DOHH2 (cell line): ENCODE data around the gene FIGN.

ENCODE experiments used
- H3F3A ChIP-seq: fragments of 200-600 bp; sonication (generic), shearing (Covaris generic); 2 replicates; pipeline ENCODE4 v1.6.0; 2016; ENCODE audit warnings: antibody characterized with exemption, mild to moderate bottlenecking; ENCODE audit not compliant: control insufficient read depth, insufficient read depth
- H3K27ac ChIP-seq: fragments of 200-600 bp; sonication (generic); 2 replicates; pipeline ENCODE4 v1.5.1; 2014; ENCODE audit warnings: low read depth, mild to moderate bottlenecking, low read length, moderate library complexity
- H3K27me3 ChIP-seq: fragments of 200-600 bp; sonication (generic); 2 replicates; pipeline ENCODE4 v1.6.1; 2014; ENCODE audit warnings: mild to moderate bottlenecking, low read length, mixed read lengths; ENCODE audit not compliant: control insufficient read depth
- H3K36me3 ChIP-seq: fragments of 200-600 bp; sonication (generic); 2 replicates; pipeline ENCODE4 v1.6.1; 2014; ENCODE audit warnings: mild to moderate bottlenecking, low read length, moderate library complexity, mixed read lengths; ENCODE audit not compliant: control insufficient read depth
- H3K4me1 ChIP-seq: fragments of 200-600 bp; sonication (generic); 2 replicates; pipeline ENCODE4 v1.6.1; 2014; ENCODE audit warnings: mild to moderate bottlenecking, low read length, mixed read lengths; ENCODE audit not compliant: control insufficient read depth
- H3K4me2 ChIP-seq: fragments of 200-600 bp; sonication (generic); 2 replicates; pipeline ENCODE4 v1.6.0; 2014; ENCODE audit warnings: mild to moderate bottlenecking, low read length, moderate library complexity
- H3K4me3 ChIP-seq: fragments of 200-600 bp; sonication (generic); 2 replicates; pipeline ENCODE4 v1.5.1; 2014; ENCODE audit warnings: mild to moderate bottlenecking, low read length, mixed read lengths
- H3K79me2 ChIP-seq: fragments of 200-600 bp; sonication (generic); 2 replicates; pipeline ENCODE4 v1.6.1; 2014; ENCODE audit warnings: mild to moderate bottlenecking, low read length, mixed read lengths; ENCODE audit not compliant: control insufficient read depth
- H3K9me2 ChIP-seq: fragments of 200-600 bp; sonication (generic); replicated peaks from 2 replicates; pipeline ENCODE4 v1.6.1; 2014; ENCODE audit warnings: mild to moderate bottlenecking, low read length, mixed read lengths; ENCODE audit not compliant: control insufficient read depth
- H3K9me3 ChIP-seq: fragments of 200-600 bp; sonication (generic); 2 replicates; pipeline ENCODE4 v1.6.1; 2014; ENCODE audit warnings: antibody characterized with exemption, low read length, mixed read lengths; ENCODE audit not compliant: control insufficient read depth, insufficient read depth
- H4K20me1 ChIP-seq: fragments of 200-600 bp; sonication (generic); 2 replicates; pipeline ENCODE4 v1.6.0; 2014; ENCODE audit warnings: low read depth, mild to moderate bottlenecking, antibody characterized with exemption, low read length, moderate library complexity; ENCODE audit not compliant: control insufficient read depth, insufficient read depth
- EZH2phosphoT487 ChIP-seq: fragments of 200-600 bp; sonication (generic); IDR thresholded peaks from 2 replicates; pipeline ENCODE4 v1.6.1; 2017; ENCODE audit warnings: borderline replicate concordance, mild to moderate bottlenecking, antibody characterized with exemption, low read length, moderate library complexity, mixed read lengths
- TF ChIP-seq, protein P1 (sequence below): fragments of 200-600 bp; sonication (generic); IDR thresholded peaks from one replicate; pipeline ENCODE4 v1.5.1; 2014; ENCODE audit warnings: antibody characterized with exemption, mild to moderate bottlenecking, low read depth, low read length; ENCODE audit not compliant: poor library complexity, severe bottlenecking

Gene FIGN

DNA sequence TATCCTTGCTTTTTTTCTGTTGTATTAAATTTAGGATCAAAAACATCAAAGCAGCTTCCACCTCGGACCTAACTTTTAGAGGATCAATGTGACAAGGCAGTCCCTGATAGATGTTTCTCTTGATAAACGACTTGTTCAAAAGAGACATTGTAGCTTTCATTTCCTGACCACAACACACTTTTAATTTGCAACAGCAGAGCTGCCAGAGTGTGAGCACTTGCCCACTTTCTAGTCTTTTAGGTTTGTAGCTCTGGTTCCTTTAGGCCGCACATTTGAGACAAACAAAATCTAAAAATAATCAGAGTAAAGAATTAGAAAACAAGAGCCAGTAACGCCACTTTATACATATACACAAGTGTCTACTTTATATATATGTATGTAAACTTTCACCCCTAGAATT is 3.1 kb downstream of the FIGN start:
- no peaks in the 10 kb centered on the region for H4K20me1 ChIP-seq
- H3K27me3 ChIP-seq = no peaks in the 10 kb centered on the region
- H3K36me3 ChIP-seq = no peaks in the 10 kb centered on the region
- no peak overlapping the region for H3K27ac ChIP-seq
- H3K9me3 ChIP-seq = no peaks in the 10 kb centered on the region
- no peaks in the 10 kb centered on the region for H3K79me2 ChIP-seq
- H3F3A ChIP-seq = no peaks in the 10 kb centered on the region
- no peak overlapping the region for H3K4me2 ChIP-seq
- H3K4me1 ChIP-seq = no peaks in the 10 kb centered on the region
- no peaks in the 10 kb centered on the region for H3K9me2 ChIP-seq
- H3K4me3 ChIP-seq = no peak overlapping the region
- TF ChIP-seq EZH2phosphoT487 = no peak
- TF ChIP-seq, protein P1, sequence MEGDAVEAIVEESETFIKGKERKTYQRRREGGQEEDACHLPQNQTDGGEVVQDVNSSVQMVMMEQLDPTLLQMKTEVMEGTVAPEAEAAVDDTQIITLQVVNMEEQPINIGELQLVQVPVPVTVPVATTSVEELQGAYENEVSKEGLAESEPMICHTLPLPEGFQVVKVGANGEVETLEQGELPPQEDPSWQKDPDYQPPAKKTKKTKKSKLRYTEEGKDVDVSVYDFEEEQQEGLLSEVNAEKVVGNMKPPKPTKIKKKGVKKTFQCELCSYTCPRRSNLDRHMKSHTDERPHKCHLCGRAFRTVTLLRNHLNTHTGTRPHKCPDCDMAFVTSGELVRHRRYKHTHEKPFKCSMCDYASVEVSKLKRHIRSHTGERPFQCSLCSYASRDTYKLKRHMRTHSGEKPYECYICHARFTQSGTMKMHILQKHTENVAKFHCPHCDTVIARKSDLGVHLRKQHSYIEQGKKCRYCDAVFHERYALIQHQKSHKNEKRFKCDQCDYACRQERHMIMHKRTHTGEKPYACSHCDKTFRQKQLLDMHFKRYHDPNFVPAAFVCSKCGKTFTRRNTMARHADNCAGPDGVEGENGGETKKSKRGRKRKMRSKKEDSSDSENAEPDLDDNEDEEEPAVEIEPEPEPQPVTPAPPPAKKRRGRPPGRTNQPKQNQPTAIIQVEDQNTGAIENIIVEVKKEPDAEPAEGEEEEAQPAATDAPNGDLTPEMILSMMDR = no peak

DNA sequence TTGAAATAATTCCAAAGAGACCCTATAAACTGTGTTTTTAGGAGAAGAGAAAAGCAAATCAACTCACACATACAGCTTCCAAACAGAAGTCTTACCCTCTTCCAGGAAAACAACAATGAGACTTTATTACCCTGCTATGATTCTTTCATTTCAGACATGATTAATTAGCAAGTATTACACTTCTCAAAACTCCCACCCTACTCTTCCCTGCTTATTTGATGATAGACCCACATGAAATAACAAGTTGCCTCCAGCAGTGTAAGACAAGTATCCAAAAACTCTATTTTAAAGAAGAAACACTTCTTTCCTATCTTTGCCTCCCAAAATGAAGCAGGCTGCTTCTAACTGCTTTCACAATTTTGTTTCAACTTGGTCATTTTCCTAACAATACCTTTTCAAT is 4.1 kb downstream of the FIGN start:
- no peaks in the 10 kb centered on the region for H3K36me3 ChIP-seq
- H3F3A ChIP-seq = no peaks in the 10 kb centered on the region
- no peaks in the 10 kb centered on the region for H3K9me3 ChIP-seq
- no peaks in the 10 kb centered on the region for H3K27me3 ChIP-seq
- no peaks in the 10 kb centered on the region for H4K20me1 ChIP-seq
- no peaks in the 10 kb centered on the region for H3K79me2 ChIP-seq
- no peak overlapping the region for H3K4me3 ChIP-seq
- H3K4me2 ChIP-seq = no peak overlapping the region
- TF ChIP-seq, protein P1 = no peak
- no peak for TF ChIP-seq EZH2phosphoT487
- H3K9me2 ChIP-seq = no peaks in the 10 kb centered on the region
- no peak overlapping the region for H3K27ac ChIP-seq
- no peaks in the 10 kb centered on the region for H3K4me1 ChIP-seq

DNA sequence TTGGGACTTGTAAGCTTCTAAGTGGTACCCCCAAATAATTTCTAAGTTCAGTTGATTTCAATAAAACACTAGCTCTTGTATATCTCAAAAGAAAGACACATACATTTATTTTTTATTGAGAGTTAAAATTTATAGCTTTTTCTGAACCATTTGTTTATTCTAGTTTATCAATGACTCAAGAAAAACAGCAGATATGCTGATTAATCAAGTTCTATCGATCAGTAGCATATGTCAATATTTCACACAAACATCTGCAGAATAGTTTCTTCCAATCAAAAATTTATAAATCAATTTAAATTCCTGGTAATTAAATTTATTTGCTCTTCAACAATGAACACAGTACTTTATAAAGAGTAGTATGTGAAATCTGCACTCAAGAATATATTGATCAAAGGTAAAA is 5.3 kb downstream of the FIGN start:
- no peaks in the 10 kb centered on the region for H3K27me3 ChIP-seq
- no peaks in the 10 kb centered on the region for H4K20me1 ChIP-seq
- no peaks in the 10 kb centered on the region for H3K36me3 ChIP-seq
- TF ChIP-seq, protein P1 = no peak
- no peak for TF ChIP-seq EZH2phosphoT487
- no peak overlapping the region for H3K4me3 ChIP-seq
- no peaks in the 10 kb centered on the region for H3F3A ChIP-seq
- H3K4me1 ChIP-seq = no peaks in the 10 kb centered on the region
- H3K79me2 ChIP-seq = no peaks in the 10 kb centered on the region
- H3K27ac ChIP-seq = no peak overlapping the region
- H3K9me3 ChIP-seq = no peaks in the 10 kb centered on the region
- no peaks in the 10 kb centered on the region for H3K9me2 ChIP-seq
- no peak overlapping the region for H3K4me2 ChIP-seq
